ENCODE data around the gene MLN.

GRCh38 chr6:33820784-33821520 lies 17.1 kb upstream of the MLN start:
- TF ChIP-seq CTCF (IDR thresholded peaks at IDR 0.05) (no peak), POLR2A (IDR thresholded peaks at IDR 0.05) (no peak)
